DOHH2 (cell line): ENCODE results near the gene UVRAG.

Experiments used
- H3F3A ChIP-seq: fragments of 200-600 bp; sonication (generic), shearing (Covaris generic); 2 replicates; pipeline ENCODE4 v1.6.0; 2016; ENCODE audit warnings: antibody characterized with exemption, mild to moderate bottlenecking; ENCODE audit not compliant: control insufficient read depth, insufficient read depth
- H3K27ac ChIP-seq: fragments of 200-600 bp; sonication (generic); 2 replicates; pipeline ENCODE4 v1.5.1; 2014; ENCODE audit warnings: low read depth, mild to moderate bottlenecking, low read length, moderate library complexity
- H3K27me3 ChIP-seq: fragments of 200-600 bp; sonication (generic); 2 replicates; pipeline ENCODE4 v1.6.1; 2014; ENCODE audit warnings: mild to moderate bottlenecking, low read length, mixed read lengths; ENCODE audit not compliant: control insufficient read depth
- H3K36me3 ChIP-seq: fragments of 200-600 bp; sonication (generic); 2 replicates; pipeline ENCODE4 v1.6.1; 2014; ENCODE audit warnings: mild to moderate bottlenecking, low read length, moderate library complexity, mixed read lengths; ENCODE audit not compliant: control insufficient read depth
- H3K4me1 ChIP-seq: fragments of 200-600 bp; sonication (generic); 2 replicates; pipeline ENCODE4 v1.6.1; 2014; ENCODE audit warnings: mild to moderate bottlenecking, low read length, mixed read lengths; ENCODE audit not compliant: control insufficient read depth
- H3K4me2 ChIP-seq: fragments of 200-600 bp; sonication (generic); 2 replicates; pipeline ENCODE4 v1.6.0; 2014; ENCODE audit warnings: mild to moderate bottlenecking, low read length, moderate library complexity
- H3K4me3 ChIP-seq: fragments of 200-600 bp; sonication (generic); 2 replicates; pipeline ENCODE4 v1.5.1; 2014; ENCODE audit warnings: mild to moderate bottlenecking, low read length, mixed read lengths
- H3K79me2 ChIP-seq: fragments of 200-600 bp; sonication (generic); 2 replicates; pipeline ENCODE4 v1.6.1; 2014; ENCODE audit warnings: mild to moderate bottlenecking, low read length, mixed read lengths; ENCODE audit not compliant: control insufficient read depth
- H3K9me2 ChIP-seq: fragments of 200-600 bp; sonication (generic); replicated peaks from 2 replicates; pipeline ENCODE4 v1.6.1; 2014; ENCODE audit warnings: mild to moderate bottlenecking, low read length, mixed read lengths; ENCODE audit not compliant: control insufficient read depth
- H3K9me3 ChIP-seq: fragments of 200-600 bp; sonication (generic); 2 replicates; pipeline ENCODE4 v1.6.1; 2014; ENCODE audit warnings: antibody characterized with exemption, low read length, mixed read lengths; ENCODE audit not compliant: control insufficient read depth, insufficient read depth
- H4K20me1 ChIP-seq: fragments of 200-600 bp; sonication (generic); 2 replicates; pipeline ENCODE4 v1.6.0; 2014; ENCODE audit warnings: low read depth, mild to moderate bottlenecking, antibody characterized with exemption, low read length, moderate library complexity; ENCODE audit not compliant: control insufficient read depth, insufficient read depth
- CTCF ChIP-seq: fragments of 200-600 bp; sonication (generic); IDR thresholded peaks from one replicate; pipeline ENCODE4 v1.5.1; 2014; ENCODE audit warnings: antibody characterized with exemption, mild to moderate bottlenecking, low read depth, low read length; ENCODE audit not compliant: poor library complexity, severe bottlenecking
- EZH2phosphoT487 ChIP-seq: fragments of 200-600 bp; sonication (generic); IDR thresholded peaks from 2 replicates; pipeline ENCODE4 v1.6.1; 2017; ENCODE audit warnings: borderline replicate concordance, mild to moderate bottlenecking, antibody characterized with exemption, low read length, moderate library complexity, mixed read lengths

UVRAG gene

GRCh38 chr11:76153571-76153923, 338.5 kb downstream of the UVRAG start:
- no peaks in the 10 kb centered on the region for H4K20me1 ChIP-seq
- H3F3A ChIP-seq: no peaks in the 10 kb centered on the region; the same call in 1 of the 2 replicates
- H3K4me2 ChIP-seq: peak overlapping the region; percentile 86
- no peaks in the 10 kb centered on the region for H3K27me3 ChIP-seq
- peak overlapping the region; percentile 1; the same call in 1 of the 2 replicates for H3K4me3 ChIP-seq
- H3K9me3 ChIP-seq: no peaks in the 10 kb centered on the region
- TF ChIP-seq EZH2phosphoT487: no peak
- TF ChIP-seq CTCF: no peak
- 0 out of 2 replicates have a peak overlapping the region, but pooled peaks have one; percentile 24 for H3K27ac ChIP-seq
- H3K79me2 ChIP-seq: no peaks in the 10 kb centered on the region
- H3K9me2 ChIP-seq: no peaks in the 10 kb centered on the region
- no peaks in the 10 kb centered on the region for H3K36me3 ChIP-seq
- peaks cover 22% of the 10 kb centered on the region for H3K4me1 ChIP-seq

- H4K20me1 ChIP-seq: no peaks in the 10 kb centered on the region
- H3K27ac ChIP-seq: no peak overlapping the region
- no peaks in the 10 kb centered on the region; the same call in 1 of the 2 replicates for H3F3A ChIP-seq
- H3K27me3 ChIP-seq: no peaks in the 10 kb centered on the region
- no peaks in the 10 kb centered on the region for H3K79me2 ChIP-seq
- no peaks in the 10 kb centered on the region for H3K9me3 ChIP-seq
- no peak for TF ChIP-seq EZH2phosphoT487
- no peak for TF ChIP-seq CTCF
- no peaks in the 10 kb centered on the region for H3K9me2 ChIP-seq
- peaks cover 22% of the 10 kb centered on the region for H3K4me1 ChIP-seq
- H3K4me3 ChIP-seq: no peak overlapping the region
- H3K36me3 ChIP-seq: no peaks in the 10 kb centered on the region
- H3K4me2 ChIP-seq: no peak overlapping the region
These were observed 340.7 kb downstream of the UVRAG start for GRCh38 chr11:76155500-76156227.

GRCh38 chr11:76156971-76157427, 342.0 kb downstream of the UVRAG start:
- no peak for TF ChIP-seq CTCF
- TF ChIP-seq EZH2phosphoT487: no peak
- no peak overlapping the region for H3K4me3 ChIP-seq
- H4K20me1 ChIP-seq: no peaks in the 10 kb centered on the region
- no peak overlapping the region for H3K27ac ChIP-seq
- no peaks in the 10 kb centered on the region for H3K9me2 ChIP-seq
- H3K4me2 ChIP-seq: no peak overlapping the region
- no peaks in the 10 kb centered on the region for H3K27me3 ChIP-seq
- peaks cover 18% of the 10 kb centered on the region for H3K4me1 ChIP-seq
- H3K36me3 ChIP-seq: no peaks in the 10 kb centered on the region
- H3K79me2 ChIP-seq: no peaks in the 10 kb centered on the region
- H3F3A ChIP-seq: no peaks in the 10 kb centered on the region
- no peaks in the 10 kb centered on the region for H3K9me3 ChIP-seq
